ENCODE measurements around the gene PHACTR1.

GRCh38 chr6:12842658-12843057, 126.1 kb downstream of the PHACTR1 start:
- TF ChIP-seq CTCF (conservative IDR thresholded peaks at IDR 0.05 in 1 of 2, IDR thresholded peaks at IDR 0.05 in 1 of 2; ENCODE audit: extremely low read depth in 1 of 2, insufficient read depth in 1 of 2, low read depth in 1 of 2, low read length in 2 of 2): no peak
- no peak for TF ChIP-seq EZH2 (IDR thresholded peaks at IDR 0.05; ENCODE audit: borderline replicate concordance, low read length)
